Epithelial cell of alveolus of lung (primary cell): ENCODE results near the gene TBCC. TPM values are rescaled to one million over a fixed set of nuclear protein-coding genes. Genes with fewer than 3 reads are reported as not detected.

Experiments used
- total RNA-seq: library from RNA; depleted of rRNA; stranded (reverse); fragments of >200 nt; gene quantifications from 2 replicates; pipeline ENCODE4 v1.2.1, GENCODE V29; 2015

Gene TBCC
- total RNA-seq = 44.1 and 45.3 TPM in 2 replicates

GRCh38 chr6:42745640-42746462, at the start of gene TBCC:
TSS of gene TBCC (minus strand) at chr6:42746103. CDS start at chr6:42746073, 30 bp downstream.

GRCh38 chr6:42781796-42782688, 36.1 kb upstream of the TBCC start, which contains the start of gene BICRAL:
TSS of gene BICRAL (plus strand) at chr6:42782052. CDS start at chr6:42822023, 39,971 bp downstream.

GRCh38 chr6:42722497-42722896, 23.4 kb downstream of the TBCC start, which contains the start of gene PRPH2:
TSS of gene PRPH2 (minus strand) at chr6:42722597. CDS start at chr6:42722334, 263 bp downstream.

Other genes with a start within 250 kb of the TBCC start
- 10.1 and 13.2 TPM in 2 replicates for gene UBR2, start 182.1 kb downstream of the TBCC start, total RNA-seq
- gene PRPH2, start 23.5 kb downstream of the TBCC start, total RNA-seq = 2.5 and 4.4 TPM in 2 replicates
- gene BICRAL, start 35.9 kb upstream of the TBCC start, total RNA-seq = 3.7 and 6.5 TPM in 2 replicates
- 104 and 121 TPM in 2 replicates for gene RPL7L1, start 133.5 kb upstream of the TBCC start, total RNA-seq
- gene PTCRA, start 169.9 kb upstream of the TBCC start, total RNA-seq = not detected in 2 replicates
- 30.5 and 54.6 TPM in 2 replicates for gene CNPY3, start 183.4 kb upstream of the TBCC start, total RNA-seq
- not detected in 2 replicates for gene GNMT, start 214.7 kb upstream of the TBCC start, total RNA-seq
- gene PEX6, start 233.1 kb upstream of the TBCC start, total RNA-seq = 16.5 and 60.2 TPM in 2 replicates
- gene PPP2R5D, start 238.5 kb upstream of the TBCC start, total RNA-seq = 40.9 and 50.6 TPM in 2 replicates